Neural cell (in vitro differentiated cells): ENCODE results near the gene ANXA6. TPM values are rescaled to one million over a fixed set of nuclear protein-coding genes. Genes with fewer than 3 reads are reported as not detected.

Experiments
- H2AFZ ChIP-seq: fragments of 200-600, 300-800 bp; sonication (generic), shearing (Covaris generic); 2 replicates; pipeline ENCODE4 v1.6.0; 2014; ENCODE audit warnings: low read depth, mild to moderate bottlenecking, antibody characterized with exemption, low read length, moderate library complexity
- H3F3A ChIP-seq: fragments of 200-600 bp; shearing (Covaris generic); 2 replicates; pipeline ENCODE4 v1.6.1; 2016; ENCODE audit warnings: mild to moderate bottlenecking, moderate library complexity, mixed read lengths, antibody characterized with exemption, low read length; ENCODE audit not compliant: insufficient read depth, poor library complexity, severe bottlenecking
- H3K27ac ChIP-seq: fragments of 200-600, 300-800 bp; sonication (generic), shearing (Covaris generic); 2 replicates; pipeline ENCODE4 v1.5.1; 2014; ENCODE audit warnings: mild to moderate bottlenecking, low read length, moderate library complexity
- H3K27me3 ChIP-seq: fragments of 300-800, 200-600 bp; sonication (generic), shearing (Covaris generic); 2 replicates; pipeline ENCODE4 v1.6.0; 2014; ENCODE audit warnings: mild to moderate bottlenecking, low read depth, low read length, moderate library complexity; ENCODE audit not compliant: insufficient read depth
- H3K36me3 ChIP-seq: fragments of 300-800, 200-600 bp; sonication (generic), shearing (Covaris generic); 2 replicates; pipeline ENCODE4 v1.5.1; 2014; ENCODE audit warnings: mild to moderate bottlenecking, antibody characterized with exemption, low read length, moderate library complexity; ENCODE audit not compliant: insufficient read depth
- H3K4me2 ChIP-seq: fragments of 300-800, 200-600 bp; sonication (generic), shearing (Covaris generic); 2 replicates; pipeline ENCODE4 v1.6.0; 2014; ENCODE audit warnings: mild to moderate bottlenecking, low read length
- H3K4me3 ChIP-seq: fragments of 300-800, 200-600 bp; sonication (generic), shearing (Covaris generic); 2 replicates; pipeline ENCODE4 v1.5.1; 2014; ENCODE audit warnings: mild to moderate bottlenecking, low read length, moderate library complexity
- H3K79me2 ChIP-seq: fragments of 200-600 bp; shearing (Covaris generic); replicated peaks from 2 replicates; pipeline ENCODE4 v1.6.0; 2014; ENCODE audit warnings: mild to moderate bottlenecking, low read length, moderate library complexity; ENCODE audit not compliant: insufficient read depth
- H3K9ac ChIP-seq: fragments of 300-800, 200-600 bp; sonication (generic), shearing (Covaris generic); 2 replicates; pipeline ENCODE4 v1.6.1; 2016; ENCODE audit warnings: mild to moderate bottlenecking, low read length, mixed read lengths
- H3K9me2 ChIP-seq: fragments of 200-600 bp; shearing (Covaris generic); 2 replicates; pipeline ENCODE4 v1.6.1; 2016; ENCODE audit warnings: mild to moderate bottlenecking, low read length, mixed read lengths; ENCODE audit not compliant: insufficient read depth
- H3K9me3 ChIP-seq: fragments of 200-600, 300-800 bp; sonication (generic), shearing (Covaris generic); 2 replicates; pipeline ENCODE4 v1.6.1; 2016; ENCODE audit warnings: mild to moderate bottlenecking, mixed run types, low read length, moderate library complexity, mixed read lengths
- H4K20me1 ChIP-seq: fragments of 200-600 bp; shearing (Covaris generic); 2 replicates; pipeline ENCODE4 v1.6.1; 2016; ENCODE audit warnings: mild to moderate bottlenecking, mixed run types; ENCODE audit not compliant: insufficient read depth
- EP300 ChIP-seq: fragments of 450-650 bp; conservative IDR thresholded peaks from 2 replicates; pipeline ENCODE4 v1.6.1; 2014; ENCODE audit warnings: antibody characterized with exemption, mild to moderate bottlenecking, moderate library complexity; ENCODE audit not compliant: poor library complexity, severe bottlenecking
- EZH2 ChIP-seq: fragments of 200-600, 300-800 bp; shearing (Covaris generic), sonication (generic); IDR thresholded peaks from 2 replicates; pipeline ENCODE4 v1.6.1; 2014; ENCODE audit warnings: antibody characterized with exemption, low read length, borderline replicate concordance, mild to moderate bottlenecking; ENCODE audit not compliant: insufficient read depth, poor library complexity, severe bottlenecking
- MXI1 ChIP-seq: fragments of 450-650 bp; conservative IDR thresholded peaks from 2 replicates; pipeline ENCODE4 v1.6.1; 2014; ENCODE audit warnings: antibody characterized with exemption, mild to moderate bottlenecking; ENCODE audit not compliant: poor library complexity, severe bottlenecking
- POLR2AphosphoS5 ChIP-seq: IDR thresholded peaks from 2 replicates; pipeline ENCODE4 v1.6.1; 2012
- RAD21 ChIP-seq: fragments of 450-650 bp; conservative IDR thresholded peaks from 2 replicates; pipeline ENCODE4 v1.6.1; 2014; ENCODE audit warnings: antibody characterized with exemption, mild to moderate bottlenecking, moderate library complexity
- REST ChIP-seq: IDR thresholded peaks from 2 replicates; pipeline ENCODE4 v1.6.1; 2012; ENCODE audit warnings: borderline replicate concordance
- SMC3 ChIP-seq: fragments of 450-650 bp; conservative IDR thresholded peaks from 2 replicates; pipeline ENCODE4 v1.6.1; 2014; ENCODE audit warnings: antibody characterized with exemption, mild to moderate bottlenecking, moderate library complexity; ENCODE audit not compliant: poor library complexity
- TAF1 ChIP-seq: IDR thresholded peaks from 2 replicates; pipeline ENCODE4 v1.6.1; 2012; ENCODE audit warnings: low read depth
- polyA plus RNA-seq: library from polyadenylated mRNA; depleted of rRNA; stranded (reverse); fragments of >200 nt; gene quantifications from 2 replicates; pipeline ENCODE4 v1.2.3, GENCODE V29; 2014
- TF ChIP-seq, protein P1 (sequence below): fragments of 450-650 bp; IDR thresholded peaks from 2 replicates; pipeline ENCODE4 v1.5.1; 2014; ENCODE audit warnings: antibody characterized with exemption, mild to moderate bottlenecking, moderate library complexity; ENCODE audit not compliant: poor library complexity, severe bottlenecking

Gene ANXA6
- polyA plus RNA-seq, 1 donor from 2014 or later, result 27.5 TPM

DNA sequence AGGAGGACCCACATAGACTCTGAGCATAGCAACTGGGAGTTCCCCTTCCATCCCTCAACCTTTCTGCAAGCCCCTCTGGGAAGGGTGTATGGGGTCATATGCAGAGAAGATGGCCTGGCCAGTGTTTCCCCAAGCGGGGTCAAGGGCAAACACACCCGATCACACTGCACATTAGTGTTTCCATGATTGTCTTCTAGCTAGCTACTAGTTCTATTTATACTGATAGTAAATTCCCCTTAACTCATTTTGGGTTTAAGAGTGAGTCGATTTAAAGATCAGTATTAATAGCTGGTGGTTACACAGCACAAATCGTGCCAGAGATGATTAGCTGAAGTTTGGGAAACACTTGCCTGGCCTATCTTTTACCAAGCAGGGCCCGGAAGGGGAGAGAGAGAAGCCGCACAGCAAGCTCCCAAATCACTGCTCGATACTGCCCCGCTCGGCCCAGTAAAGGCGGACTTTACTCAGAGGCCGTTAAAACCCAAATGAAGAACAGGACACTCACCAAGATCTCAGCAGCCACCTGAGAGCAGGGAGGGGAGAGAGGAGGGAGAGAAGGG, 47.4 kb downstream of the ANXA6 start:
- Histone ChIP-seq H3F3A (no peaks in the 10 kb centered on the region), H3K9ac (no peak overlapping the region), H3K9me3 (no peaks in the 10 kb centered on the region), H3K27ac (no peak overlapping the region), H4K20me1 (no peaks in the 10 kb centered on the region), H3K36me3 (peaks cover 4% of the 10 kb centered on the region), H3K79me2 (no peaks in the 10 kb centered on the region), H3K9me2 (no peaks in the 10 kb centered on the region), H3K4me3 (no peak overlapping the region), H3K4me2 (no peak overlapping the region), H3K27me3 (no peaks in the 10 kb centered on the region), H2AFZ (no peak overlapping the region)
- TF ChIP-seq, protein P1, sequence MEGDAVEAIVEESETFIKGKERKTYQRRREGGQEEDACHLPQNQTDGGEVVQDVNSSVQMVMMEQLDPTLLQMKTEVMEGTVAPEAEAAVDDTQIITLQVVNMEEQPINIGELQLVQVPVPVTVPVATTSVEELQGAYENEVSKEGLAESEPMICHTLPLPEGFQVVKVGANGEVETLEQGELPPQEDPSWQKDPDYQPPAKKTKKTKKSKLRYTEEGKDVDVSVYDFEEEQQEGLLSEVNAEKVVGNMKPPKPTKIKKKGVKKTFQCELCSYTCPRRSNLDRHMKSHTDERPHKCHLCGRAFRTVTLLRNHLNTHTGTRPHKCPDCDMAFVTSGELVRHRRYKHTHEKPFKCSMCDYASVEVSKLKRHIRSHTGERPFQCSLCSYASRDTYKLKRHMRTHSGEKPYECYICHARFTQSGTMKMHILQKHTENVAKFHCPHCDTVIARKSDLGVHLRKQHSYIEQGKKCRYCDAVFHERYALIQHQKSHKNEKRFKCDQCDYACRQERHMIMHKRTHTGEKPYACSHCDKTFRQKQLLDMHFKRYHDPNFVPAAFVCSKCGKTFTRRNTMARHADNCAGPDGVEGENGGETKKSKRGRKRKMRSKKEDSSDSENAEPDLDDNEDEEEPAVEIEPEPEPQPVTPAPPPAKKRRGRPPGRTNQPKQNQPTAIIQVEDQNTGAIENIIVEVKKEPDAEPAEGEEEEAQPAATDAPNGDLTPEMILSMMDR, result no peak
- TF ChIP-seq EP300 (no peak), MXI1 (no peak), REST (no peak), TAF1 (no peak), SMC3 (no peak), RAD21 (no peak), EZH2 (no peak), POLR2AphosphoS5 (no peak)

DNA sequence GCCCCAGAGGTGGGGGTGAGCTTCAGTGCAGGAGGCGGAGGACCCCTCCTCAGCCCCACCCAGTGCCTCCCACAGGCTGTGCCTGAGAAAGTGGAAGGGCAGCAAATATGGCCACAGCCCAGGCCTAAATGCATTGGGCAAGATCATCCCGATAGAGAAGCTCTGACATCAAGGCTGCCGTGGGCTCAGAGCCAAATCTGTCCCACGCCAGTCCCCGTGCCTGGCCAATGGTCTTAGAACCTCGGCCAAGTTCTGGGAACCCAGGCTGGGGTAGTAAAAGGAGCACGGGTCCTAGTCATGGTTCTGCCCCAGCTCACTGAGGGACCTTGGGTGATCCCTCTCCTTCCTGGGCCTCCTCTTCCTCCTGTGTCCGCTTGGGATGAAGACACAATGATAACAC, 49.0 kb downstream of the ANXA6 start:
- H3K27me3 ChIP-seq, result no peaks in the 10 kb centered on the region
- H3K27ac ChIP-seq, result no peak overlapping the region
- TF ChIP-seq TAF1 (no peak), EZH2 (no peak), REST (no peak), MXI1 (no peak)
- TF ChIP-seq, protein P1, result no peak
- no peaks in the 10 kb centered on the region for H4K20me1 ChIP-seq
- no peak overlapping the region for H3K9ac ChIP-seq
- H3K4me2 ChIP-seq, result no peak overlapping the region
- no peak overlapping the region for H3K4me3 ChIP-seq
- H3K36me3 ChIP-seq, result peaks cover 3% of the 10 kb centered on the region
- H3K9me3 ChIP-seq, result no peaks in the 10 kb centered on the region
- no peaks in the 10 kb centered on the region for H3K79me2 ChIP-seq
- H2AFZ ChIP-seq, result no peak overlapping the region
- H3K9me2 ChIP-seq, result no peaks in the 10 kb centered on the region
- no peaks in the 10 kb centered on the region for H3F3A ChIP-seq
